ENCODE results near the gene TTLL5.

GRCh38 chr14:75783602-75784313 lies 122.7 kb downstream of the TTLL5 start:
- TF ChIP-seq, protein P1, sequence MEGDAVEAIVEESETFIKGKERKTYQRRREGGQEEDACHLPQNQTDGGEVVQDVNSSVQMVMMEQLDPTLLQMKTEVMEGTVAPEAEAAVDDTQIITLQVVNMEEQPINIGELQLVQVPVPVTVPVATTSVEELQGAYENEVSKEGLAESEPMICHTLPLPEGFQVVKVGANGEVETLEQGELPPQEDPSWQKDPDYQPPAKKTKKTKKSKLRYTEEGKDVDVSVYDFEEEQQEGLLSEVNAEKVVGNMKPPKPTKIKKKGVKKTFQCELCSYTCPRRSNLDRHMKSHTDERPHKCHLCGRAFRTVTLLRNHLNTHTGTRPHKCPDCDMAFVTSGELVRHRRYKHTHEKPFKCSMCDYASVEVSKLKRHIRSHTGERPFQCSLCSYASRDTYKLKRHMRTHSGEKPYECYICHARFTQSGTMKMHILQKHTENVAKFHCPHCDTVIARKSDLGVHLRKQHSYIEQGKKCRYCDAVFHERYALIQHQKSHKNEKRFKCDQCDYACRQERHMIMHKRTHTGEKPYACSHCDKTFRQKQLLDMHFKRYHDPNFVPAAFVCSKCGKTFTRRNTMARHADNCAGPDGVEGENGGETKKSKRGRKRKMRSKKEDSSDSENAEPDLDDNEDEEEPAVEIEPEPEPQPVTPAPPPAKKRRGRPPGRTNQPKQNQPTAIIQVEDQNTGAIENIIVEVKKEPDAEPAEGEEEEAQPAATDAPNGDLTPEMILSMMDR (IDR thresholded peaks at IDR 0.05), result no peak
- no peak for TF ChIP-seq POLR2AphosphoS5 (IDR thresholded peaks at IDR 0.05)
